ENCODE results near the gene SLITRK6. TPM values are rescaled to one million over a fixed set of nuclear protein-coding genes. Genes with fewer than 3 reads are reported as not detected.

Gene SLITRK6
- total and polyA plus RNA-seq, 4 donors: 2.4 to 5.7 (median 3.3) TPM

DNA sequence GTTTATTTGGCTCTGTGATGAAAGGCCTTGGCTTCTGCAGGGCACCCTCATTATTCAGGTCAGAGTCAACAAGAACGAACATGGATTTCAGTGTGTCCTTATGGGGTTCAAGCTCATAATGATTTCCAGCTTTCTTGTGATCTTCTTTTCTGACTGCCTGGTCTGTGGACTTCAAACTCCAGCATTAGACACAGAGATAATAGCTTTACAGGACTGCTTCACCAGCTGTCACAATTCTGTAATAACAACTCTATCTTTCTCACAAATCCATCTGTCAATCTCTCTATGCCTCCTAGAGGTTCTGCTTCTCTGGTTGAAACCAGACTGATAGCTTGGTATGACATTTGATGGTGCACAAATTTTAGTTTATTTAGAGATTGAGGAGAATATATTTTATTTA, 13.1 kb upstream of the SLITRK6 start:
- Histone ChIP-seq H3K4me1 (ENCODE audit: control insufficient read depth, insufficient read depth, low read length) (no peaks in the 10 kb centered on the region), H3K4me3 (ENCODE audit: low read depth, low read length) (no peak overlapping the region), H3K36me3 (ENCODE audit: control insufficient read depth, insufficient read depth, low read length) (no peaks in the 10 kb centered on the region), H3K27ac (ENCODE audit: low read depth, low read length) (no peak overlapping the region), H3K9me3 (ENCODE audit: control insufficient read depth, insufficient read depth, low read length) (no peaks in the 10 kb centered on the region), H3K27me3 (ENCODE audit: control insufficient read depth, insufficient read depth, low read length) (no peaks in the 10 kb centered on the region)
- WGBS (ENCODE audit: insufficient coverage): 89% methylated on average over 1 of the region's 1 CpG
- DNase-seq (ENCODE audit: low read depth in 4 of 6, low spot score in 6 of 6): no peak

DNA sequence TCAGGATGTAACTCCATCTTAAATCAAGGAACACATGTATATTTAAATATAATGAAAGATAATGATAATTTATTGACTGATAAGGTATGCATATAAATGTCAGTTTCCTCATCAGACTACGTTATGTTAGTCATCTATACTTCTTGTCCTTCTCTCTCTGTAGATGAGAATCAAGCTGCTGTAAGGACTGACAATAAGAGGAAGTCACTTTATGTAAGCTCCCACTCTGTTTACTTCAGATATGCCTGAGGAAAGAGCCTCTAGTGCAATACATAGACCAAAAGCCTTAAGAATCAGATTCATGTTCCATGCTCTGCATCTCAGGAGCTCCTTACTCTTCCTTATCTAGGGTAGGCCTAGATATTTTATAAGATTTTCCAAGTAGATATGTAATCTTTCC, 9.6 kb upstream of the SLITRK6 start:
- no CpG with 5 or more reads among the region's 1 CpG for WGBS (ENCODE audit: insufficient coverage)
- H3K4me1 ChIP-seq (ENCODE audit: control insufficient read depth, insufficient read depth, low read length): no peaks in the 10 kb centered on the region
- no peak overlapping the region for H3K4me3 ChIP-seq (ENCODE audit: low read depth, low read length)
- H3K36me3 ChIP-seq (ENCODE audit: control insufficient read depth, insufficient read depth, low read length): no peaks in the 10 kb centered on the region
- no peak overlapping the region for H3K27ac ChIP-seq (ENCODE audit: low read depth, low read length)
- DNase-seq (ENCODE audit: low read depth in 4 of 6, low spot score in 6 of 6): no peak
- H3K27me3 ChIP-seq (ENCODE audit: control insufficient read depth, insufficient read depth, low read length): no peaks in the 10 kb centered on the region
- no peaks in the 10 kb centered on the region for H3K9me3 ChIP-seq (ENCODE audit: control insufficient read depth, insufficient read depth, low read length)

DNA sequence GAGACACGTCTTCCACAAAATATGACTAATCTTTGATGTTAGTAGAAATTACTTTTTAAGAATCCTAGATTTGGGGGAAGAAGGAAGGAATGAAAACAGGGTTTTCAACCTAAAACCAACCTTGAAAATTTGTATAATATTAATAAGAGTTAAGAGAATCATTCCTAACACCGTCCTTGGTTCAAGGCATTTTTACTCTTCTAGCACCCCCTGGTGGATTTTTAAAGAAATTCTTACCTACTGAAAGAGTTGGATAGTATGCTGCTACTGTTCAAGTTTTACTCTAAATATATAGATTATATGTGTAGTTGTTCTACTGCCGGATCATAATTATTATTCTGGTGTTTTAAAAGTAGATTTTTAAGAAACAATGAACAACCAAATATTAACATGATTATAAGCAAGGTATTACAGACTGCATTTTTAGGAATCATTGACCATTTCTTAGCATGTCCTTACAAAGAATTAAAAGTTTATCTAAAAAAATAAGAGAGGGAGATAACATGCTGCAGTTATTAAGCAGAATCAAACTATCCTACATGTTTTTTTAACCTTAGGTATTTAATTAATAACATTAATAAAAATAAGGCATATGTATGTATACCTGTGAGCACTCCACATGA, 7.4 kb upstream of the SLITRK6 start:
- Histone ChIP-seq H3K4me1 (ENCODE audit: control insufficient read depth, insufficient read depth, low read length) (no peaks in the 10 kb centered on the region), H3K27me3 (ENCODE audit: control insufficient read depth, insufficient read depth, low read length) (no peaks in the 10 kb centered on the region), H3K4me3 (ENCODE audit: low read depth, low read length) (no peak overlapping the region), H3K36me3 (ENCODE audit: control insufficient read depth, insufficient read depth, low read length) (no peaks in the 10 kb centered on the region), H3K27ac (ENCODE audit: low read depth, low read length) (no peak overlapping the region), H3K9me3 (ENCODE audit: control insufficient read depth, insufficient read depth, low read length) (no peaks in the 10 kb centered on the region)
- DNase-seq (ENCODE audit: low read depth in 4 of 6, low spot score in 6 of 6): peak in 5 of 6 donors; percentile 47 to 94 (median 60)
- no CpG with 5 or more reads among the region's 3 CpGs for WGBS (ENCODE audit: insufficient coverage)

DNA sequence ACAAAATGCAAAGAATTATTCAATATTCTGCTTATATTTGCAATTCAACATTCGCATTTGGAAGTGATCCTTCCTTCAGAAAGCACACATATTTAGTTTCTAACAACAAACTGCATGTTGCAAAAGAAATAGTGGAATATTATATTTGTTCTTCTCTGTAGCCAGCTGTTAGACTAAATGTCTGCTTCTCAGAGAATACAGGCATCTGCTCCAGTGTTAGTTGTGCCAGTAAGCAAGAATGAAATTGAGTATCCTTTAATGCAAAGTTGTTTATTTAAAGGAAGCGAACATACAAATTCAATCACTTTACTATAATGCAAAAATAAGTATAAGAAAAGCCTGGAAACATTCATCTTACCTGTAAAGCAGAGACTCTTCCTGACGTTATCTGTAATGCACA, 663 bp downstream of the SLITRK6 start:
- H3K4me3 ChIP-seq (ENCODE audit: low read depth, low read length): peak overlapping the region; percentile 38

DNA sequence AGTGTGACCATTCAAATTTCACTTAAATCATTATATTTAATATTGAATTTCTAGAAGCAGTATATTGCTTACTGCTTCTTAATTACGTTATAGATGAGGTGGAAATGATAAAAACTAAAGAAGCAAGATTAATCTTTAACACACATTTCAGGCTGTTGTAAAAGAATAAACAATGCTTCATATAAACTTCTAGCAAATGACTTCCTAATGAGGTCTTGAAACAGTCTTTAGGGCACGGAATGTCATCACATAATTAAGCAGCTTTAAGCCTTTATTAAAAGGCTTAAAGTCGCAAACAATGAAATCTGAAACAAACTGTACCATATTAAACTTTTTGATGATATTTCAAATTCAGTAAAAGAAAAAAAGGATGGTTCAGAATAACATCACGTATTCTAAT, 1.9 kb downstream of the SLITRK6 start:
- Histone ChIP-seq H3K4me1 (ENCODE audit: control insufficient read depth, insufficient read depth, low read length) (no peaks in the 10 kb centered on the region), H3K36me3 (ENCODE audit: control insufficient read depth, insufficient read depth, low read length) (no peaks in the 10 kb centered on the region), H3K27me3 (ENCODE audit: control insufficient read depth, insufficient read depth, low read length) (no peaks in the 10 kb centered on the region), H3K4me3 (ENCODE audit: low read depth, low read length) (no peak overlapping the region), H3K27ac (ENCODE audit: low read depth, low read length) (no peak overlapping the region), H3K9me3 (ENCODE audit: control insufficient read depth, insufficient read depth, low read length) (peaks cover 4% of the 10 kb centered on the region)
- DNase-seq (ENCODE audit: low read depth in 4 of 6, low spot score in 6 of 6): no peak
- WGBS (ENCODE audit: insufficient coverage): no CpG with 5 or more reads among the region's 4 CpGs

More for the DNA sequence above, 663 bp downstream of the SLITRK6 start:
- Histone ChIP-seq H3K27ac (ENCODE audit: low read depth, low read length) (no peak overlapping the region), H3K4me1 (ENCODE audit: control insufficient read depth, insufficient read depth, low read length) (no peaks in the 10 kb centered on the region), H3K9me3 (ENCODE audit: control insufficient read depth, insufficient read depth, low read length) (peaks cover 4% of the 10 kb centered on the region), H3K36me3 (ENCODE audit: control insufficient read depth, insufficient read depth, low read length) (no peaks in the 10 kb centered on the region), H3K27me3 (ENCODE audit: control insufficient read depth, insufficient read depth, low read length) (no peaks in the 10 kb centered on the region)
- peak in 2 of 6 donors; percentile 3 to 42 for DNase-seq (ENCODE audit: low read depth in 4 of 6, low spot score in 6 of 6)
- no CpG with 5 or more reads among the region's 3 CpGs for WGBS (ENCODE audit: insufficient coverage)

DNA sequence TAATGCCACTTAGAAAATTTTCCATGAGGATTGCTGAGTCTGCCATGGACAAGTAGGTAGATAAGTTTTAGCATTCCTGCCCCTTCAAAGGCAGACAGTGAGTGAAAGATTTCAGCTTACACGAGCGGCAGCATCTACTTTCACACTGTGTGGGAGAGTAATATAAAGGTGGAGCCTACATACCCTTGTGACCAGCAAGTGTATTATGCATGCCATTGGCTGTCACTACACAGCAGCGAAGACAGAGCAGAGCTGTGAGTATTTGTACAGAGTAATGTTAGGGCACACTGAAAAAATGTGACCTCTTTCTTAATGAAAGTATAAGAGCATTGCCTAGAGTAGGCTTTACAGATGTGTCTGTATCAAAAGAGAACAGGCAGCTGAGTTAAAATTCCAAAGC, 14.0 kb downstream of the SLITRK6 start:
- H3K36me3 ChIP-seq (ENCODE audit: control insufficient read depth, insufficient read depth, low read length): no peaks in the 10 kb centered on the region
- WGBS (ENCODE audit: insufficient coverage): 80% methylated on average over 3 of the region's 3 CpGs
- no peaks in the 10 kb centered on the region for H3K4me1 ChIP-seq (ENCODE audit: control insufficient read depth, insufficient read depth, low read length)
- no peak overlapping the region for H3K4me3 ChIP-seq (ENCODE audit: low read depth, low read length)
- no peak overlapping the region for H3K27ac ChIP-seq (ENCODE audit: low read depth, low read length)
- DNase-seq (ENCODE audit: low read depth in 4 of 6, low spot score in 6 of 6): no peak
- H3K9me3 ChIP-seq (ENCODE audit: control insufficient read depth, insufficient read depth, low read length): no peaks in the 10 kb centered on the region
- H3K27me3 ChIP-seq (ENCODE audit: control insufficient read depth, insufficient read depth, low read length): no peaks in the 10 kb centered on the region

- no peaks in the 10 kb centered on the region for H3K9me3 ChIP-seq (ENCODE audit: control insufficient read depth, insufficient read depth, low read length)
- H3K4me3 ChIP-seq (ENCODE audit: low read depth, low read length): no peak overlapping the region
- DNase-seq (ENCODE audit: low read depth in 4 of 6, low spot score in 6 of 6): no peak
- H3K27ac ChIP-seq (ENCODE audit: low read depth, low read length): no peak overlapping the region
- H3K4me1 ChIP-seq (ENCODE audit: control insufficient read depth, insufficient read depth, low read length): no peaks in the 10 kb centered on the region
- H3K27me3 ChIP-seq (ENCODE audit: control insufficient read depth, insufficient read depth, low read length): no peaks in the 10 kb centered on the region
- no CpG with 5 or more reads among the region's 3 CpGs for WGBS (ENCODE audit: insufficient coverage)
- no peaks in the 10 kb centered on the region for H3K36me3 ChIP-seq (ENCODE audit: control insufficient read depth, insufficient read depth, low read length)
Measured at GRCh38 chr13:85772367-85772766, 26.9 kb downstream of the SLITRK6 start.

DNA sequence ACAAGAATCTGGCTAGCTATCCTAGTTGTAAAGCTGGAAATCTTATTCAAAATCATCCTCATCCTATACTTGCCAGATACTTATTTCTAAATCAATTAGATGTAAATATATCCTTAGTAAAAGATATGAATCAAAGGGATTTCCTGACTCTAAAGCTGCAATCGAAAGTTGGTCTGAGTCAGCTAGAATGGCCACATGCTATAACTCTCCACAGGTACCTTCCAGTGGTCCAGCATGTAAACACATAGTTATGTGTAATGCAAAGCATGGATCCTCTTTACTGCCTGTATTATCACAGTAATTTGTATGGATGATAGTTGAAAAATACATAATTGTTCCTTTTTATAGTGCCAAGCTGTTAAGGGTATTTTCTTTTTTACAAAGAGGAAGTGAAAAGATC, 27.4 kb downstream of the SLITRK6 start:
- no peaks in the 10 kb centered on the region for H3K27me3 ChIP-seq (ENCODE audit: control insufficient read depth, insufficient read depth, low read length)
- WGBS (ENCODE audit: insufficient coverage): no CpG with 5 or more reads among the region's 1 CpG

DNA sequence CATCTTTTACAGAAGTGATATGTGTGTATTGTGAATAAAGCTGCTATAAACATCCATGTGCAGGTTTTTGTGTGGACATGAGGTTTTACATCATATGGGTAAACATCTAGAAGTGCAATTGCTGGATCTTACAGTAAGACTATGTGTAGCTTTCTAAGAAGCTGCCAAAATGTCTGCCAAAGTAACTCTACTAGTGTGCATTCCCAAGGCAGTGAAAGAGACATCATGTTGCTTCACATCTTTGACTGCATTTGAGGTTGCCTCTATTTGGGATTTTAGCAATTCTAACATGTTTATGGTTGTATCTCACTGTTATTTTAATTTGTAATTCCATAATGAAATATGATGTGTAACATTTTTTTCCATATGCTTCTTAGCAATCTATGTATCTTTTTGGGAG, 30.3 kb downstream of the SLITRK6 start:
- H3K27ac ChIP-seq (ENCODE audit: low read depth, low read length): no peak overlapping the region
- H3K4me1 ChIP-seq (ENCODE audit: control insufficient read depth, insufficient read depth, low read length): no peaks in the 10 kb centered on the region
- H3K27me3 ChIP-seq (ENCODE audit: control insufficient read depth, insufficient read depth, low read length): no peaks in the 10 kb centered on the region
- peak in 1 of 6 donors; percentile 49 for DNase-seq (ENCODE audit: low read depth in 4 of 6, low spot score in 6 of 6)
- no peaks in the 10 kb centered on the region for H3K9me3 ChIP-seq (ENCODE audit: control insufficient read depth, insufficient read depth, low read length)
- H3K36me3 ChIP-seq (ENCODE audit: control insufficient read depth, insufficient read depth, low read length): no peaks in the 10 kb centered on the region
- no peak overlapping the region for H3K4me3 ChIP-seq (ENCODE audit: low read depth, low read length)

More for the DNA sequence above, 27.4 kb downstream of the SLITRK6 start:
- DNase-seq (ENCODE audit: low read depth in 4 of 6, low spot score in 6 of 6): no peak
- H3K4me1 ChIP-seq (ENCODE audit: control insufficient read depth, insufficient read depth, low read length): no peaks in the 10 kb centered on the region
- H3K9me3 ChIP-seq (ENCODE audit: control insufficient read depth, insufficient read depth, low read length): no peaks in the 10 kb centered on the region
- H3K4me3 ChIP-seq (ENCODE audit: low read depth, low read length): no peak overlapping the region
- H3K36me3 ChIP-seq (ENCODE audit: control insufficient read depth, insufficient read depth, low read length): no peaks in the 10 kb centered on the region
- H3K27ac ChIP-seq (ENCODE audit: low read depth, low read length): no peak overlapping the region

GRCh38 chr13:85755123-85755522, 44.1 kb downstream of the SLITRK6 start:
- Histone ChIP-seq H3K4me3 (ENCODE audit: low read depth, low read length) (no peak overlapping the region), H3K27me3 (ENCODE audit: control insufficient read depth, insufficient read depth, low read length) (no peaks in the 10 kb centered on the region), H3K36me3 (ENCODE audit: control insufficient read depth, insufficient read depth, low read length) (no peaks in the 10 kb centered on the region), H3K27ac (ENCODE audit: low read depth, low read length) (no peak overlapping the region), H3K4me1 (ENCODE audit: control insufficient read depth, insufficient read depth, low read length) (no peaks in the 10 kb centered on the region), H3K9me3 (ENCODE audit: control insufficient read depth, insufficient read depth, low read length) (no peaks in the 10 kb centered on the region)
- DNase-seq (ENCODE audit: low read depth in 4 of 6, low spot score in 6 of 6): no peak
- WGBS (ENCODE audit: insufficient coverage): no CpG with 5 or more reads among the region's 2 CpGs
